Measurements from ENCODE around the gene ERCC2.
"Not testable (repeated sequence)": the region's sequence is repeated elsewhere in the genome, so short reads cannot be mapped to it uniquely, and the experiment has no call there.

ERCC2 gene

GRCh38 chr19:45354241-45354842 lies 16.0 kb downstream of the ERCC2 start:
- DNase-seq (ENCODE audit: low spot score): no peak

GRCh38 chr19:45352914-45353796 lies 17.2 kb downstream of the ERCC2 start:
- no peak for DNase-seq (ENCODE audit: low spot score)

GRCh38 chr19:45352471-45352870 lies 17.9 kb downstream of the ERCC2 start:
- no peak for DNase-seq (ENCODE audit: low spot score)

GRCh38 chr19:45352062-45352461 lies 18.3 kb downstream of the ERCC2 start:
- DNase-seq (ENCODE audit: low spot score): no peak

- no peak for DNase-seq (ENCODE audit: low spot score)
Measured at GRCh38 chr19:45351401-45351952, 18.9 kb downstream of the ERCC2 start.

GRCh38 chr19:45350477-45351058 lies 19.8 kb downstream of the ERCC2 start:
- DNase-seq (ENCODE audit: low spot score): no peak

- no peak for DNase-seq (ENCODE audit: low spot score)
Measured at GRCh38 chr19:45349430-45349941, 20.9 kb downstream of the ERCC2 start.

- DNase-seq (ENCODE audit: low spot score): no peak
Measured at GRCh38 chr19:45349126-45349415, 21.3 kb downstream of the ERCC2 start.

GRCh38 chr19:45348367-45349125 lies 21.8 kb downstream of the ERCC2 start:
- DNase-seq (ENCODE audit: low spot score): no peak

GRCh38 chr19:45347570-45348366 lies 22.6 kb downstream of the ERCC2 start:
- no peak for DNase-seq (ENCODE audit: low spot score)

- no peak for DNase-seq (ENCODE audit: low spot score)
Measured at GRCh38 chr19:45346449-45346848, 23.9 kb downstream of the ERCC2 start.

- no peak for DNase-seq (ENCODE audit: low spot score)
Measured at GRCh38 chr19:45345506-45345860, 24.9 kb downstream of the ERCC2 start.

GRCh38 chr19:45344621-45345505 lies 25.5 kb downstream of the ERCC2 start:
- DNase-seq (ENCODE audit: low spot score): no peak

- no peak for DNase-seq (ENCODE audit: low spot score)
Measured at GRCh38 chr19:45342911-45343310, 27.5 kb downstream of the ERCC2 start.

GRCh38 chr19:45340899-45341453 lies 29.4 kb downstream of the ERCC2 start:
- no peak for DNase-seq (ENCODE audit: low spot score)

GRCh38 chr19:45340232-45340898 lies 30.0 kb downstream of the ERCC2 start, which contains the start of gene KLC3:
KLC3 (plus strand) TSS chr19:45340750; CDS start chr19:45345542, 4,792 bp downstream.
- no peak for DNase-seq (ENCODE audit: low spot score)

- no peak for DNase-seq (ENCODE audit: low spot score)
Measured at GRCh38 chr19:45339629-45340028, 30.7 kb downstream of the ERCC2 start.

GRCh38 chr19:45336696-45337251 lies 33.6 kb downstream of the ERCC2 start:
- DNase-seq (ENCODE audit: low spot score): no peak

GRCh38 chr19:45334881-45335280 lies 35.5 kb downstream of the ERCC2 start:
- DNase-seq (ENCODE audit: low spot score): not testable (repeated sequence)
